GM19099 (cell line): Measurements from ENCODE around the gene COL4A2.

Source experiments
- POLR2A ChIP-seq: IDR thresholded peaks from 3 replicates; pipeline ENCODE4 v1.6.1; 2011; ENCODE audit warnings: low read depth; ENCODE audit not compliant: insufficient read length; ENCODE audit errors: extremely low read depth

Gene COL4A2

DNA sequence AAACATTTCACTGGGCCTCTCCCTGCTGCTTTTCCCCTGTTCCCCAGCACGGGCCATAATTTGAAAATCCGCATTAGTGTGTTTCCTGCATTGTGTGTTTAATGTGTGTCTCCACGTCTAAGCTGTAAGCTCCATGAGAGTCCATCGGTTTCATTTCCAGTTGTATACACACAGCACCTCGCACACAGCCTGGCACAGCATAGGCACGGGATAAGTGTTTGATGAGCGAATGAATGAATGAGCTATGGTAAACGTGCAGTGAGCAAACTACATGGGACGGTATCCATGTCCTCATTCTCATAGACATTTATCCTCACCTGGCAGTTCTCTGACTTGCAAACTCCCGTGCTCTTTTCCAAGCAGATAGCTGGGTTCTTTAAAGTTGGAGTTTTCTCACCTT lies 148.4 kb downstream of the COL4A2 start:
- TF ChIP-seq POLR2A, result no peak

DNA sequence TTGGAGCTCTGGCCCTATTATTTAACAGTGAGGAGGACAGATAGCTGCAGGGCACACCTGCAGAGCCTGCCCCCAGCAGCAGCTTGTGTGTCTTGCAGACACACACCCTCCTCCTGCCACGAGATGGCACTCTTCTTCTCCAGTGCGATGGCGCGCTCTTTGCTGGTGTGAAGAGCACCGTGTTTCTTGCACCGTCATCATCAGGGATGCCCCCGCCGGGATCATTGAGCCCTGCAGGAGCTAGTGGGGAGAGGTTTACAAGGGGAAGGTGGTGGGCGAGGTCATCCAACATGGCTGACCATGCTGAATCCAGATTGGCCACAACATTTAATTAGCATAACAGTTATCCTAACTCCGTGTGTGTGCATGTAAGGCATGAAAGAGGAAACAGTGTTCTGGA lies 148.9 kb downstream of the COL4A2 start:
- TF ChIP-seq POLR2A, result no peak

DNA sequence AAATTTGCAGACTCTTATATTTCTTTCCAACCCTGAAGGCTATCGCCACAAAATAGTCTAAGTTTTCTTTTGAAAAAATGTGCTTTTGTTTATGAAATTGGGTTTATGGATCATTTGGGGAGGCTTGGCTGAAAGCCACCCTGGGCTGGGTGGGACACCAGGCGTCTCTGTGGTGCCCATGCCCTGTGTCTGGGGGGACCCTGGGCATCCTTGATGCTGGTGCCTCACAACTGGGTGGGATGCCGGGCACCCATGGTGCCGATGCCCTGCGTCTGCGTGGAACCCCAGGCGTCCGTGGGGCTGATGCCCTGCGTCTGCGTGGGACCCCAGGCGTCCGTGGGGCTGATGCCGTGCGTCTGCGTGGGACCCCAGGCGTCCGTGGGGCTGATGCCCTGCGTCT lies 149.5 kb downstream of the COL4A2 start:
- no peak for TF ChIP-seq POLR2A

DNA sequence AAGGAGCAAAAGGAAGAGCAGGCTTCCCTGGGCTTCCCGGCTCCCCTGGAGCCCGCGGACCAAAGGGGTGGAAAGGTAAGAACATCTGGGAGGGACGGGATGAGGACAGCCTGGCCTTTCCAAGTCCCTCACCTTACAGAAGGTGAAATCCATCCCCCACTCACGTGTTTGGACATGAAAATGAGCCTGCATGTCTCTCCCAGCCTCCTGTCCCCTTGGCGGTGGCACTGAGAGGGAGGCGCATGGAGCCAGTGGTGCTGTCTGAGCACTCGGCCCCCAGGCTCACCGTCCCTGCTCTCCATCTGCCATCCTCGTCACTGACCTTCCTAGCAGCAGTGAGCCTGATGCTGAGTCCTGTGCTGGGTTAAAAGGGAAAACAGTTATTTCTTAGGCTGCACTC lies 150.3 kb downstream of the COL4A2 start:
- no peak for TF ChIP-seq POLR2A

DNA sequence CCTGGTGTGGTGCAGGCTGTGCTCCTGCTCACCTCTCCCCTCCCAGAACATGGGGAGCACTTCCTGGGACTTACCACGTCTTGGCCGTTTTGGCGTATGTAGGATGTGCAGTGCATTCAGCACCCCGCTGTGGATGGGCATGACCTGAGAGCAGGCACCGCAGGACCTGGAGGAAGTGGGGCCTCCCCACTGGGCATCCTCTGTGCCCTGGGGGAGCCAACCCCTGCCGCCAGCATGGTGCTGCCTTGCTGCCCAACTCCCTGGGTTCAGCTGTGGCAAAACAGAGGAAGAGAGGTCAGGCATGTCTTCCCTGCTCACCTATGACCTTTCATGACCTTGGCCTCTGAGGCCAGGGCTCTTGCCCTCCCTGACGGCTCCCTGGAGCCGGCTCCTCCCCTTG lies 150.9 kb downstream of the COL4A2 start:
- TF ChIP-seq POLR2A, result no peak

DNA sequence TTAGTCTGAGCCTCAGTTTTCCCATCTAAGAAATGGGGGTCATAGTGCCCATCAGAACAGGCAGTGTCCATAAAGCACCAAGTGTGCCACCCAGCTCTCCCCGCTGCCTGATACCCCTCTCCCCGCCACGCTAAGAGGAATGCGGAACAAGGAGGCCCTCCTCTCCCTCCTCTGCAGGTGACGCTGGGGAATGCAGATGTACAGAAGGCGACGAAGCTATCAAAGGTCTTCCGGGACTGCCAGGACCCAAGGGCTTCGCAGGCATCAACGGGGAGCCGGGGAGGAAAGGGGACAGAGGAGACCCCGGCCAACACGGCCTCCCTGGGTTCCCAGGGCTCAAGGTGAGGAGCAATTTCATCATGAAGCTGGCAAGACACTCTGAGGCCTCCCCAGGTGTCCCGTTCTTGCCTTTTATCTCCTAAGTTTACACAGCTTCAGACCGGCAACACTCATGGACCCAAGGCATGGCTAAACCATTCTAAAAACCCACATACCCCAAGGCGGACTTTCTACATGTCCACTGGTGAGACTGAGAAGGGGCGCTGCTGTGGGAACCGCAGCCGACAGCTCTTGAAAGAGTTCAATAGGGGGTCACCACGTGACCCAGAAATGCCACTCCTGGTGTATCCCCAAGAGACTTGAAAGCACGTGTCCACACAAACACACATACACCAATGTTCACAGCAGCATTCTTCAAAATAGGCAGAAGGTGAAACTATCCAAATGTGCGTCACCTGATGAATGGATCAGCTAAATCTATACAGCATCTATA lies 151.7 kb downstream of the COL4A2 start:
- no peak for TF ChIP-seq POLR2A

DNA sequence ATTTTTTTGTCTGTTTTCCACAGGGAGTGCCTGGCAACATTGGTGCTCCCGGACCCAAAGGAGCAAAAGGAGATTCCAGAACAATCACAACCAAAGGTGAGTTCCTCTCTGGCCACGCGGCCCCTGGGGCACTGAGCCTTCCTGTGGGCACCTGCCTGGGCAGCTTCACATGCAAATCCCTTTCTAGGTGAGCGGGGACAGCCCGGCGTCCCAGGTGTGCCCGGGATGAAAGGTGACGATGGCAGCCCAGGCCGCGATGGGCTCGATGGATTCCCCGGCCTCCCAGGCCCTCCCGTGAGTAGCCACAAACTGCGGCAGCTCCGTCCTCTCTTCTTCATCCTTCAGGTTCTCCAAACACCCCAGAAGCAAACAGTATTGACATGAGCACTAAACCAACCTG lies 155.0 kb downstream of the COL4A2 start:
- no peak for TF ChIP-seq POLR2A

DNA sequence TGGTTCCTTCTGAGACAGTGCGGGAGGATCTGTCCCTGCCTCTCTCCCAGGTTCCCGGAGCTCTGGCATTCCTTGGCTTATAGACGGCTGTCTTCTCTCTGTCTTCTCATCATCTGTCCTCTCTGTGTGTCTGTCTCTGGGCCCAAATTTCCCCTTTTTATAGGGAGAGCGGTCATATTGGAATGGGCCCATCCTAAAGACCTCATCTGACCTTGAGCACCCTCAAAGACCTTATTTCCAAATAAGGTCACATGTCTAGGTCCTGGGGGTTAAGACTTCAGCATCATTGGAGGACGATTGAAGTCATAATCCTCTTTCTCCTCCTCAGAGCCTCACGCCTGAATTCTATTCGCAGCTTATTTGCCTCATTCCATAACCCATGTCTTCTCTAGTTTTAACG lies 156.1 kb downstream of the COL4A2 start:
- TF ChIP-seq POLR2A, result no peak

DNA sequence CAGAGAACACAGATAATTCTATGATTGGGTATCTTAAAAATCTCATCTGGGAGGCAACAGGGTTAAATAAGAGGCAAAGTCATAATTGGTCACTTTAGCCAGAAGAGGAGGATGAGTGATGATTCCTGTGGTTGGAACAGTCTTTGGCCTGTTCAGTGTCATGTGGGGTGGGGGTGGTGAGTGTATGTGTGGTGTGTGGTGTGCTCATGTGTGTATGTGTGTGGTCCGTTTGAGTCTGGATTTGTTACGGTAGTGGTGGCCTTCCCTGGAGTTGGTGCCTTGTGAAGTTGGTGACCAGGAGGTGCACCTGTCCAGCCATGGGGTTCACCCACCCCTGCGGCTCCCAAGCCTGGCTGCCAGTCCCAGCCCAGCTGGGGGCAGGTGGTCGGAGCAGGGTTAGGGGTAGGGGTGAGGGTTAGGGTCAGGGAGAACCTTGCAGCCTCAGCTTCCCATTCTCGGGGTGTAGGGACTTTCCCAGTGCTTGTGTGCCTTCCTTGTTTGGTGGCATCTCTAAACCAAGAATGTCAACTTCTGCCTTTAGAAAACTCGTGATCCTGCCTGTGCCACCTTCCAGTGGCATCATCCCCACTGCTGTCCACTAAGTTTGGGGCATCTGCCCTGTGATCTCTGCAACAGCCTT lies 156.9 kb downstream of the COL4A2 start:
- no peak for TF ChIP-seq POLR2A

DNA sequence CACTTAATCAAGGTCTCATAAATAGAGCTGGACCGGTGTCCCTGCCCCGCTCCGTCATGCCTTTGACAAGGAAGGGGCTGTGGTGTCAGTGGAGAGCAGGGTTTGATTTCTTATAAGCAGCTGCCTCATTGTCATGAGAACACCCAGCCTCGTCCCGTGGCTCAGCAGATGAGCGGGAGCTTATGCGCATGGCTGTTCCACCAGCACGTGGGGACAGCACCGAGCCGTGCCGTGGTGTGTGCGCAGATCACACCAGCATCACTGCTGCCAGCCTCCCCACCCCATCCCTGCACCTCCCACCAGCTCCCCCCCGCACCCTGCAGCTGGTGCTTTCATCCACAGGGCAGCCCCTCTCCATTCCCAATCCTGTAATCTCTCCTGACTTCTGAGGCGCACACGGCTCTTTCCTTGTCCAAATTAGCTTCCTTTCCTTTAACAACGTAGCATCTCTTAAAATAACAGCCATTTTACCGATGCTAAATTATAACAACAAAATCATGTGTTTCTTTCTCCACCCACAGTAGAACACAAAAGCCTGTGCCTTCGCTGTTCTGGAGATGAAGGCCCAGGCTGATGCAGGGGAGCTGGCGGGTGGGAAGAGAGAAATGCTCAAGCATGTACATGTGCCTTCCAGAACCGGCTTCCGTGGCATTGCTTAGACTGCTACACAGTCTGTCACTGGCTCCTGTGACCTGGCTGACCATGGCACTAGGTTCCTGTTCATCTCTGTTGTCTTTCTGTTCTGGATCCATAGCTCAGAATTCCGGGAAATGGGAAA lies 157.7 kb downstream of the COL4A2 start:
- no peak for TF ChIP-seq POLR2A

DNA sequence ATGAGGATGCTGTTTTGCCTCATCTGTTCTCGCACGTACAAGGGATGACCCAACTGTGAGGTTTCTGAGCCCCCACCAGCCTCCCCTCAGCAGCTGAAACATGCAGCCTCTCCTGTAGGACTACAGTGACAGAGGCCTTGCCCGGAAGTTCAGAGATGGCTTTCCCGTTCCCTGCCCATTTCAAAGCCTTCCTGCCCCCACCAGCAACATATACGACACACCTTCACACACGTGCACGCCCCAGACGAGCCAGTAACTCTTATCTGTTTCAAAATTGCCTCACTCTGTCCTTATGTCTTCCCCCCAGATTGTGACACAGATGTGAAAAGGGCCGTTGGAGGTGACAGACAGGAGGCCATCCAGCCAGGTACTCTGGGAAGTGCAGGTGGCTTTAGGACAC lies 158.6 kb downstream of the COL4A2 start:
- no peak for TF ChIP-seq POLR2A

DNA sequence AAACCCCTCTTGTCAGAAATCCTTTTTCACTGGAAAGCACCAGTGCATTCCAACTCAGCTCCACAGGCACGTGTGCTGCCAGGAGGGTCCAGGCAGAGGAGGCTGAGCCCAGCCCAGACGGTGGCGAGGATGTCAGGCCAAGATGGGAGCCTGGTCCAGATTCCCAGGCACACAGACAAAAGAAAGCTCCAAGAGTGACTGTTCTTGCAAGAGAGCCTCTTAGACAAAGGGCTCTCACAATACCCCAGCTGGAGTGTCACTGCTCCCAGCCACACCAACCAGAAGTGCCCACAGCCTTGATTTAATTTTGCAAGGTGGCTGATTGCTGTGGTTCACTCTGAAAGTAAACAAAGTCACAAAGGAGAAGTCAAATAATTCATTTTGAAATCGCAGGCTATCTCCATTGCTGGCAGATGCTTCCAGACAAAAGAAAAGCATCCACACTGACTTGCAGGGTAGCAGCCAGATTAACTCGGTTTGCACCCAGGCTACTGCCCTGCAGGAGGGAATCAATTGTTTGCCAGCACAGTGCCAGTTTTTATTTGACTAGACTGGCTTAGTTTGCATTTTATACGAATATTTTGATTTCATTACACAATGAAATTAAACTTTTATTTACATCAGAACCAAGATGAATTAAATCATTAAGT lies 159.3 kb downstream of the COL4A2 start:
- TF ChIP-seq POLR2A, result no peak

DNA sequence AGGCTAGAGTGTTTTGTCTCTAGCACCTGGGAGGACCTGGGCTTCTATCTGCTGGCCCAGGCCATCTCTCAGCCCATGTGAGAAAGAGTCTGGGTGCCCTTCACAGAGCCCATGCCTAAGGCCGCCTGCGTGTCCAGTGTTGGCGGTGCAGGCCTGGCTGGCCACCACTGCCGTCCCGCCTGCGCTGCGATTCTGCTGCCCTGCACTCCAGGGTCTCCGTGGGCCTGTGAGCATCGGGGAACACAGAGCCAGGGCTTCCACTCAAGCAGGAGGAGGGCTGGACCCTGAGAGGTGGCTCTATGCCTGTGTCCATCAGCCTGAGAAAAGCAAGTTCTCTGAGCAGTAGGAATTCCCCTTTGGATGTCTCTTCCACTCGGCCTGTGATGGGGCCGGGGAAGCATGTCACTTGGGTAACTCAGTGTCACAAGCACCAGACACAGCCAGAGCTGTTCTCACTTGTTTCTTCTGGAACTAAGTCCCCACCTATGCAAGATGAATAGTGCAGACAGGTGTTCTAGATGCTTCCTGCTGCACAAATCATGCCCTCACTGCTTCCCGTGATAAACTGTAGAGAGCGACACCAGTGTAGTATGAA lies 160.5 kb downstream of the COL4A2 start:
- TF ChIP-seq POLR2A, result no peak

DNA sequence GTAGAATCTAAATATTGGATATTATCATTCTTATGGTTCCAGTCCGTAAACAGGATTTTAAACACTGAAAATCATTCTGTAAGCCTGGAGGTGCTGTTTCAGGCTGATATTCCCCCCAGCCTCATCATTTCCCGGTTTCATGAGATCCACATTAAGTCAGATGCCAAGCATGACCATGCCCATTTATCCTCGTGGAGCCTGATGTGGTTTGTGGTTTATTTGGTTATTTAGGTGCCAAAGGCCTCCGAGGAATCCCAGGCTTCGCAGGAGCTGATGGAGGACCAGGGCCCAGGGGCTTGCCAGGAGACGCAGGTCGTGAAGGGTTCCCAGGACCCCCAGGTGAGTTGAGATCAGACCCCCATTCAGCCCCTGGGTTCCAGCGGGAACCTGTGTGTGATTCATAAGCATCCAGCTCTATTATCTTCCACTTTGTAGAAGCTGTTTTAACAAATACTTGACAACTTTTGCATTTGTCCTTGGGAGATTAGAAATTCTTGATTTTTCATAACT lies 162.0 kb downstream of the COL4A2 start:
- no peak for TF ChIP-seq POLR2A

DNA sequence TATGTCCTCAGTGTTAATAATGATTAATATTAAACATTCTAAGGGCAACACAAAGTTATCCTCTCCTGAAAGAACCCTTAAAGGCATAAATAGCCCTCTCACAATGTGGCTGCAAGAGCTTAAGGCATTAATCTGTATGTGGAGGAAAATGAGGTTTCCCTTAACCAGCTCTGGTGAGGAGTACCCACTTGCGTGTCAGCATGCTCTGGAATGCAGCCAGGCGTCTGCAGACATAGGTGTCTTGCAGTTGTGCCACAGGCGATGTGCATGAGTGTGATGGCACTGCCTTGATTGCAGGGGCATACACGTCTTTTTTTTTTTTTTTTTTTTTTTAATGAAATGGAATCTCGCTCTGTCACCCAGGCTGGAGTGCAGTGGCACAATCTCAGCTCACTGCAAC lies 162.5 kb downstream of the COL4A2 start:
- no peak for TF ChIP-seq POLR2A

DNA sequence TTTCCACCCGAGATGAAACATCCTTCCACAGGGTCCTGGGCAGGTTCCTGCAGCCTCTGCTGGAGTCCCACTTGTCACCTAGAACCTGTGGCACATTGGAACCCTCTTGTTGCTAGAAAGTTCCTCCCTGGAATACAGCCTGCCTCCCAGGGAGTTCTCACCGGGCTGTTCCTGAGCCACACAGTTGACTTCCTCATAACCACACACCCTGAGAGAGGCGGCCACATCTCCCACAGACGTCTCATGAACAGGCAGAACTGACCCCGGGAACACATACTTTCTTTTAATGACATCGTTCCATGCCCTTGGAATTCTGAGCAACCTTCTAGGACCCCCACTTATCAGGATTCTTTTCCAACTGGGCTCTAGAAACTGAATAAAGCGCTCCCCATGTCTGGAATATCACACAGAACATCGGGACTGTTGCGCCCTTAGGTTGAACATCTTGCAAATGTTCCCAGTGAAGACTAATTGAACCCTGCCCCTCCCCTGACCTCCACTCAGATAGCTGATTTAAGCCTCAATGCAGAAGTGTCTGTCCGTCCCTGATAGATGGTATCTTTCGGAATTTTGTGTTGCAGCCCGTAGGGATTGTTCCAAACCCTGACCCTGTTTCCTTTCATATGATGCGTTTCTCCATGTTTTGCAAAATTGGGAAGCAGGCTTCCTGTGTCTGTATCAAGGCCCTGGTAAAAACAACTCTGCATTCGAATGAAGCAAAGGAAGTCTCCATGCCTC lies 163.4 kb downstream of the COL4A2 start:
- no peak for TF ChIP-seq POLR2A
